Pancreas (tissue), 10 donors: Measurements from ENCODE around the gene TMX1. TPM values are rescaled to one million over a fixed set of nuclear protein-coding genes. Genes with fewer than 3 reads are reported as not detected.

ENCODE experiments used
- ATAC-seq, 4 donors: fragments of 200-7000 bp; cut with Tn5 transposase; one replicate each; pipeline versions ENCODE4 v1.8.0 to v1.9.1; 2020; ENCODE audit warnings: mild to moderate bottlenecking in 4 of 4, moderate library complexity in 4 of 4
- DNase-seq, 6 donors: peaks; one replicate each; pipeline ENCODE4 v3.0.0-alpha.2; 2020
- FAIRE-seq: peaks from 2 replicates; lab custom pipeline; 2012; peaks lifted over from hg19 to GRCh38; lab: Jason Lieb, UNC
- H3K27ac ChIP-seq, 4 donors: fragments of 200-600 bp; sonication (generic); 1 replicate in 3 of 4; 2 replicates in 1 of 4; pipeline versions ENCODE4 v1.5.0 to v1.8.0; 2020
- H3K27me3 ChIP-seq, 4 donors: fragments of 200-600 bp; one replicate each; pipeline ENCODE4 v1.8.0; 2021
- H3K36me3 ChIP-seq, 3 donors: fragments of 200-600 bp; sonication (generic) in 1 of 3; one replicate each; pipeline versions ENCODE4 v1.5.0 to v1.8.0; 2020 to 2021
- H3K4me1 ChIP-seq, 3 donors: fragments of 200-600 bp; one replicate each; pipeline ENCODE4 v1.8.0; 2021
- H3K4me3 ChIP-seq, 4 donors: fragments of 200-600 bp; sonication (generic) in 2 of 4; one replicate each; pipeline versions ENCODE4 v1.5.0 to v1.8.0; 2020 to 2021
- H3K9me3 ChIP-seq, 4 donors: fragments of 200-600 bp; one replicate each; pipeline ENCODE4 v1.8.0; 2021
- WGBS, 2 donors: extraction: QIAGEN DNeasy Blood & Tissue Kit; methylation state at CpG; one replicate each; pipeline ENCODE4 v1.1.7; 2013; 5-methylcytosine and 5-hydroxymethylcytosine counted together
- intact Hi-C, 3 donors: fragments of 100-400 bp; cut with DNase I; formaldehyde crosslinking; loops; one replicate each; pipeline versions ENCODE4 v1.11.1 to v1.14.2; 2022
- polyA plus RNA-seq, 2 donors: library from polyadenylated mRNA; stranded (reverse); fragments of 200-250 nt; gene quantifications; one replicate each; pipeline ENCODE4 v1.2.3, GENCODE V29; 2013
- total RNA-seq, 6 donors: library from RNA; stranded (reverse); fragmentation: NEBNext Ultra II Directional in 4 of 6; extraction: Animal tissue kit (Norgen Biotek cat#: 25700) in 4 of 6; gene quantifications; one replicate each; pipeline versions ENCODE4 v1.2.1 to v1.2.4, GENCODE V29; 2021 to 2023
- TF ChIP-seq, protein P1 (sequence below), 4 donors: fragments of 200-600 bp; sonication (generic) in 3 of 4; IDR thresholded peaks; one replicate each; pipeline versions ENCODE4 v1.5.0 to v1.8.0; 2021; ENCODE audit warnings: antibody characterized with exemption in 4 of 4
- donor health status: healthy with polysubstance abuse.
- donor health status: DM: no; HTN: no; CAD: no; lungs with moderate emphysema.
- donor health status: DM: no; HTN: no; CAD: no.
- donor health status: control.
- donor health status: control.
- donor health status: Bipolar disorder and iron deficiency.
- donor health status: DM: yes; HTN: yes; CAD: no.
- donor health status: DM: no; HTN: no; CAD: no.
- donor health status: DM: no; HTN: no; CAD: no.
- donor health status: DM: yes; HTN: yes; CAD: no.

Gene TMX1
- total and polyA plus RNA-seq, 8 donors, result 3.0 to 22.5 (median 13.2) TPM

DNA sequence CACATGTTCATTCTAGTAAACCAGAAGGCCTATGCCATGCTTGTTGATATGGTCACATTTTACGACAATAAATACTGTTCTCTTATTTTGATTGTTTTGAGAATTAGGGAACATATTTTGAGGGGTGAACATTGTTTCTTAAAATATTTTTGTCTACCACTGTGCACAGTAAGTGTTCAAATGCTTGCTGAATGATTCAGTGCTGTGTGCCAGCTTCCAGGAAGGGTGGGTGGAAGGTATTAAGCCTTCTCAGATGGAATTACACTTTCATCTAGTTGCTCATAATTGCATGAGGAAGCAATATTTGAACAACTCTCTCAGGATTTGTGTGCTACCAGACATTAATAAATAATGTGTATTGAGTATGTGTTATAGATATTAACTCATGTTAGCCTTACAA is 15.5 kb upstream of the TMX1 start:
- Histone ChIP-seq H3K9me3 (no peaks in the 10 kb centered on the region), H3K36me3 (no peaks in the 10 kb centered on the region), H3K27me3 (no peaks in the 10 kb centered on the region), H3K4me3 (no peak overlapping the region), H3K4me1 (no peaks in the 10 kb centered on the region), H3K27ac (no peak overlapping the region)
- 98 to 100% methylated on average over 1 of the region's 1 CpG for WGBS, 2 donors
- TF ChIP-seq, protein P1, sequence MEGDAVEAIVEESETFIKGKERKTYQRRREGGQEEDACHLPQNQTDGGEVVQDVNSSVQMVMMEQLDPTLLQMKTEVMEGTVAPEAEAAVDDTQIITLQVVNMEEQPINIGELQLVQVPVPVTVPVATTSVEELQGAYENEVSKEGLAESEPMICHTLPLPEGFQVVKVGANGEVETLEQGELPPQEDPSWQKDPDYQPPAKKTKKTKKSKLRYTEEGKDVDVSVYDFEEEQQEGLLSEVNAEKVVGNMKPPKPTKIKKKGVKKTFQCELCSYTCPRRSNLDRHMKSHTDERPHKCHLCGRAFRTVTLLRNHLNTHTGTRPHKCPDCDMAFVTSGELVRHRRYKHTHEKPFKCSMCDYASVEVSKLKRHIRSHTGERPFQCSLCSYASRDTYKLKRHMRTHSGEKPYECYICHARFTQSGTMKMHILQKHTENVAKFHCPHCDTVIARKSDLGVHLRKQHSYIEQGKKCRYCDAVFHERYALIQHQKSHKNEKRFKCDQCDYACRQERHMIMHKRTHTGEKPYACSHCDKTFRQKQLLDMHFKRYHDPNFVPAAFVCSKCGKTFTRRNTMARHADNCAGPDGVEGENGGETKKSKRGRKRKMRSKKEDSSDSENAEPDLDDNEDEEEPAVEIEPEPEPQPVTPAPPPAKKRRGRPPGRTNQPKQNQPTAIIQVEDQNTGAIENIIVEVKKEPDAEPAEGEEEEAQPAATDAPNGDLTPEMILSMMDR (IDR thresholded peaks at IDR 0.05), result no peak
- ATAC-seq, result no peak
- intact Hi-C loops, result loop anchor here in 1 of 3 donors (5.0 kb wide), 1 partner anchor 267 kb away; no protein-coding TSS in a partner anchor
- DNase-seq, result no peak
- FAIRE-seq, result no peak

DNA sequence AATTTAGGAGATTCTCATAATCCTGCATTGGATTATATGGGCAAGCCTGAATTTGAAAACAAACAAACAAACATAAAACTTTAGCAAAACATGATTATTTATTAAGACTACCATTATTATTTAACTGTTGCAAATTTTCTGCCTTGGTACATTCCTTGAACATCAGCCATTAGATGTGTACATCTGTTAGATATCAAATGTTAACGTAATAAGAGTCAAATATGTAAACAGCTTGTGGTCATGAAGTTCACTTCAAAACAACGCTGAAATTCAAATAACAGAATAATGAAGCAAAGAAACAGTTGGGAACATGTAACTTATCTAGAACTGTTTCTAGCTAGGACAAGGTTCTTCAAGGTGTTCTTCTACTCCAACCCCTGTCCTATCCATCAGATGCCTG is 14.3 kb upstream of the TMX1 start:
- 62 to 70% methylated on average over 2 of the region's 2 CpGs for WGBS, 2 donors
- Histone ChIP-seq H3K27ac (no peak overlapping the region), H3K9me3 (no peaks in the 10 kb centered on the region), H3K4me3 (no peak overlapping the region), H3K36me3 (no peaks in the 10 kb centered on the region), H3K4me1 (no peaks in the 10 kb centered on the region), H3K27me3 (no peaks in the 10 kb centered on the region)
- ATAC-seq (no peak), FAIRE-seq (no peak), DNase-seq (no peak)
- intact Hi-C loops, result no loop called here
- TF ChIP-seq, protein P1 (IDR thresholded peaks at IDR 0.05), result no peak

DNA sequence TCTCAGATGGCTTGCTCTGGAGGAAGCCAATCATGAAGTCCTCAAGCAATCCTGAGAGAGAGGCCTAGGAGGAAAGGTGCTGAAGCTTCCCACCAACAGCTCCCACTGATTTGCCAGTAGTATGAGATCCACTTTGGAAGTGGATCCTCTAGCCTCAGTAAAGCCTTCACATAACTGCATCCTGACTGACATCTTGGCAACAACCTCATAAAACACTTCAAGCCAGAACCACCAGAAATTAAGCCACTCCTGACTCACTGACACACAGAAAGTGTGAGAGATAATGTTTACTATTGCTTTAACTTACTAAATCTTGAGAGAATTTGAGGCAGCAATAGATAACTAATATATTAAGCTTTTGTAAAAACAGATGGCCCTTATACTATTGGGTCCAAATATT is 11.7 kb upstream of the TMX1 start:
- TF ChIP-seq, protein P1 (IDR thresholded peaks at IDR 0.05), result no peak
- FAIRE-seq (no peak), DNase-seq (no peak), ATAC-seq (no peak)
- Histone ChIP-seq H3K27ac (no peak overlapping the region), H3K36me3 (no peaks in the 10 kb centered on the region), H3K27me3 (no peaks in the 10 kb centered on the region), H3K4me1 (no peaks in the 10 kb centered on the region), H3K9me3 (no peaks in the 10 kb centered on the region), H3K4me3 (no peak overlapping the region)
- intact Hi-C loops, result no loop called here

DNA sequence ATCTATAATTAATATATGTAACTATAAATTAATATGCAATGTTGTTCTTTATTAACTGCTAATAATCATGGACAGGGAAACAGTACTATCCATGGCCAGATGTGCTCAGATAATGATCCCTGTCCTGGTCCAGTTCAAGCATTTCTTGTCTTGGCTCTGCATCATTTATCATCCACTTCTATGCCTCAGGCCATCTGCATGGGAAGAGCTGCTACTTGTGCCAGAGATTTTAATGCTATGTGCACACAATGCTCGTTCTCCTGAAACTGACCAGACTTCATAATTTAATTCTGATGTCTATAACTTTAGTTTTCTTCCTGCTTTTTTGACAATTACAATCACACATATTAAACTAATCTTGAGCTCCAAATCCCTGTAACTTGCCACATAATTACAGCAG is 11.2 kb upstream of the TMX1 start:
- no peak for ATAC-seq
- no peak for DNase-seq
- whole genome bisulfite sequencing, 2 donors, result 62 to 74% methylated on average over 1 of the region's 1 CpG
- Histone ChIP-seq H3K27ac (no peak overlapping the region), H3K27me3 (no peaks in the 10 kb centered on the region), H3K36me3 (no peaks in the 10 kb centered on the region), H3K4me1 (no peaks in the 10 kb centered on the region), H3K9me3 (no peaks in the 10 kb centered on the region), H3K4me3 (no peak overlapping the region)
- intact Hi-C loops, result no loop called here
- FAIRE-seq, result no peak
- TF ChIP-seq, protein P1 (IDR thresholded peaks at IDR 0.05), result no peak

DNA sequence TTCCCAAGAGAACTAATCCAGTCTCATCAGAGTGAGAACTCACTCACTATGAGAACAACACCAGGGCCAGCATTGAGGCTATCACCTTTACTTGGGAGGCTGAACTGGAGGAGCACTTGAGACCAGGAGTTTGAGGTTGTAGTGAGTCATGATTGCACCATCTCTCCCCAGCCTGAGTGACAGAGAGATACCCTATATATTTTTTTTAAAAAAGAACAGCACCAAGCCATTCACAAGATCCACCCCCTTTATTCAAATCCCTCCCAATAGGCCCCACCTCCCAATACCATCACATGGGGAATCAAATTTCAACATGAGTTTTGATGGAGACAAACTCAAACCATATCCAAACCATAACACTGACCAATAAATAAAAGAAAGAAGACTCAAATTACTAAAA is 3.7 kb upstream of the TMX1 start:
- Histone ChIP-seq H3K27ac (no peak overlapping the region), H3K4me3 (no peak overlapping the region), H3K27me3 (no peaks in the 10 kb centered on the region), H3K36me3 (no peaks in the 10 kb centered on the region), H3K4me1 (peaks cover 0 to 3% (median 0%) of the 10 kb centered on the region in 3 donors), H3K9me3 (no peaks in the 10 kb centered on the region)
- no peak for FAIRE-seq
- TF ChIP-seq, protein P1 (IDR thresholded peaks at IDR 0.05), result no peak
- no peak for ATAC-seq
- DNase-seq, result no peak
- intact Hi-C loops, result no loop called here
